ENCODE measurements around the gene GAA.

The GAA gene

GRCh38 chr17:80060644-80061043 is 40.7 kb upstream of the GAA start:
- Histone ChIP-seq H3K36me3 (no peaks in the 10 kb centered on the region), H3K9me3 (no peaks in the 10 kb centered on the region), H3K27me3 (no peaks in the 10 kb centered on the region), H3K4me3 (ENCODE audit: low read depth, low read length) (no peak overlapping the region), H3K4me1 (no peaks in the 10 kb centered on the region)
- no peak for DNase-seq
- TF ChIP-seq, protein P1, sequence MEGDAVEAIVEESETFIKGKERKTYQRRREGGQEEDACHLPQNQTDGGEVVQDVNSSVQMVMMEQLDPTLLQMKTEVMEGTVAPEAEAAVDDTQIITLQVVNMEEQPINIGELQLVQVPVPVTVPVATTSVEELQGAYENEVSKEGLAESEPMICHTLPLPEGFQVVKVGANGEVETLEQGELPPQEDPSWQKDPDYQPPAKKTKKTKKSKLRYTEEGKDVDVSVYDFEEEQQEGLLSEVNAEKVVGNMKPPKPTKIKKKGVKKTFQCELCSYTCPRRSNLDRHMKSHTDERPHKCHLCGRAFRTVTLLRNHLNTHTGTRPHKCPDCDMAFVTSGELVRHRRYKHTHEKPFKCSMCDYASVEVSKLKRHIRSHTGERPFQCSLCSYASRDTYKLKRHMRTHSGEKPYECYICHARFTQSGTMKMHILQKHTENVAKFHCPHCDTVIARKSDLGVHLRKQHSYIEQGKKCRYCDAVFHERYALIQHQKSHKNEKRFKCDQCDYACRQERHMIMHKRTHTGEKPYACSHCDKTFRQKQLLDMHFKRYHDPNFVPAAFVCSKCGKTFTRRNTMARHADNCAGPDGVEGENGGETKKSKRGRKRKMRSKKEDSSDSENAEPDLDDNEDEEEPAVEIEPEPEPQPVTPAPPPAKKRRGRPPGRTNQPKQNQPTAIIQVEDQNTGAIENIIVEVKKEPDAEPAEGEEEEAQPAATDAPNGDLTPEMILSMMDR (IDR thresholded peaks at IDR 0.05; ENCODE audit: low read depth, low read length) = no peak

DNA sequence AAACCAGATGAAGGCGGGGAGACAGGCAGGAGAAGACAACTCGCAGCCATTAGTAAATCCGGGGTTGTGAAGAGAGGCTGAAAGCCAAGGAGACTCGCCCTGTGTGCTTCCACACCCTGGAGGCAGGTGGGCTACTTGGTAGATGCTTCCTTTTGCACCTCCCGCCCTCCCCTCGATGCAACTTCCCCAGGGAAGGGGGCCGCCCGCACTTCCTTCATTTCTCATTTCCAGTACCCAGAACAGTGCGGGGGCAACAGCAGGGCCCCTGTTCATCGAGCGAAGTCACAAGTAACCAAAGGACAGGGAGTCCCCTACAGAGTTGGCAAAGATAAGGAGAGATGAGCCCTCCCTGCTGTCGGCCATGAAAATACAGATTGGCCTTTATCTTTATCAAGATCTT is 40.0 kb upstream of the GAA start:
- Histone ChIP-seq H3K9me3 (no peaks in the 10 kb centered on the region), H3K27me3 (no peaks in the 10 kb centered on the region), H3K4me1 (no peaks in the 10 kb centered on the region), H3K4me3 (ENCODE audit: low read depth, low read length) (no peak overlapping the region), H3K36me3 (no peaks in the 10 kb centered on the region)
- TF ChIP-seq, protein P1 (IDR thresholded peaks at IDR 0.05; ENCODE audit: low read depth, low read length) = no peak
- DNase-seq = no peak

DNA sequence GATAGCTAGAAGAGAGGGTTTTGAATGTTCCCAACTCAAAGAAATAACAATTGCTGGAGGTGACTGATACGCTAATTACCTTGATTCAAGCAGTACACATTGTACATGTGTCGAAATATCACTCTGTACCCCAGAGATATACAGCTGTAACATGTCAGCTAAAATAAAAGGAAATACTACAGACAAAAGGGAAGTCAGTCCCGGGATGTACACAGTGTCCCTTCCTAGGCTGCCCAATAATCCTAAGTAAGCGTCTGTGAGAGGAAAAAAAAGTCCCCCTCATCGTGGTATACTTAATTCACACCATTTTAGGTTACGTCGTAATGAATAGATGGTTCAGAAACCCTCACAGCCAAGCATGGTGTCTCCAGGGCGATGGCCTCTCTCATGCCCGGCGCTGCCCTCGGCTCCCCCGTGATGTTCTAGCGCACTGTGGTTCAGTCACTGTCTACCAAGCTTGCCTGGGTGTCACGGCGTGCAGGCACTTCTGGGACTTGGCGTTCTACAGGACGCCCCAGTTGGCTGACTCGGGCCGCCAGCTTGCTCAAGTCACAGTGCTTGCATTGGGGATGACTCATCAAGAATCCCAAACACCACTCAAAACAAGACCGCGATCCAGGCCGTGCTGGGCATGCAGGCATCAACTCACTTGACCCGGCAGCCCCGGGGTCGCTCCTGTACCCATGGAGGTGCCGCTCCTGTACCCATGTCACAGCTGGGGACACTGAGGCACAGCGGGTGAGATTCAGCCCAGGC is 37.4 kb upstream of the GAA start:
- H3K9me3 ChIP-seq = no peaks in the 10 kb centered on the region
- TF ChIP-seq, protein P1 (IDR thresholded peaks at IDR 0.05; ENCODE audit: low read depth, low read length) = no peak
- H3K27me3 ChIP-seq = no peaks in the 10 kb centered on the region
- no peak overlapping the region for H3K4me3 ChIP-seq (ENCODE audit: low read depth, low read length)
- H3K36me3 ChIP-seq = no peaks in the 10 kb centered on the region
- no peaks in the 10 kb centered on the region for H3K4me1 ChIP-seq
- DNase-seq = no peak

- H3K4me3 ChIP-seq (ENCODE audit: low read depth, low read length) = no peak overlapping the region
- TF ChIP-seq, protein P1 (IDR thresholded peaks at IDR 0.05; ENCODE audit: low read depth, low read length) = no peak
- no peaks in the 10 kb centered on the region for H3K9me3 ChIP-seq
- H3K36me3 ChIP-seq = no peaks in the 10 kb centered on the region
- no peaks in the 10 kb centered on the region for H3K4me1 ChIP-seq
- H3K27me3 ChIP-seq = no peaks in the 10 kb centered on the region
- DNase-seq = no peak
Measured at GRCh38 chr17:80064696-80065095, 36.7 kb upstream of the GAA start.

DNA sequence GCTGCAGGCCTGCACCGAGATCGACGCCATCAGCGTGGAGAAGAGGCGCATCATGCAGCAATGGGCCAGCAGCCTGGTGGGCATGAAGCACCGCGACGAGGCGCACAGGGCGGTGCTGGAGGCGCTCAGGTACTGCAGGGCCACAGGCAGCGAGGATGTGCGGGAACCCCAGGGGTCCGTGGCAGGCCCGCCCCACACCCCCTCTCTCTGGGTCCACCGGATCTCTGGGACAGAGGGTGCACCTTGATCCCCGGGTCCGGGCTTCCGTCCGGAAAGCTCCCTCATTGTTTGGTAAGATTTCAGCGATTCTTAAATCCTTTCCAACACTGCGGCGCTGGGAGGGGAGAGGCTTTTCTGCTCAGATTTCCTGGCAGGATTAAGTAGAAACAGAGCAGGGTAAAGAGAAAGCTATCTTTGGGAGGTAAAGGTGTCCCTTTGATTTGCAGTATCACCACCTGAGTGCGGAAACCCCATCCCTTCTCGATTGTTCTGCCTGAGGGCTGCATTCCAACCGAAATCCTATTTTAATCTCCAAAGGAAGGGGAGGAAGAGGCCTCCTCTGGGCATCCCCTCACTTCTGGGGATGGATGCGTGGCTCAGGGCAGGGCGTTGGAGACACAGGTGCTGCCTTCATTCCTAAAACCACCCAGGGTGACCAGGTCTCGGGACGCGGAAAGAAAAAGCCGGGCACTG is 35.8 kb upstream of the GAA start:
- DNase-seq = no peak
- H3K27me3 ChIP-seq = no peaks in the 10 kb centered on the region
- no peaks in the 10 kb centered on the region for H3K4me1 ChIP-seq
- H3K4me3 ChIP-seq (ENCODE audit: low read depth, low read length) = no peak overlapping the region
- no peaks in the 10 kb centered on the region for H3K36me3 ChIP-seq
- H3K9me3 ChIP-seq = no peaks in the 10 kb centered on the region
- TF ChIP-seq, protein P1 (IDR thresholded peaks at IDR 0.05; ENCODE audit: low read depth, low read length) = no peak

- Histone ChIP-seq H3K9me3 (no peaks in the 10 kb centered on the region), H3K4me1 (no peaks in the 10 kb centered on the region), H3K36me3 (no peaks in the 10 kb centered on the region), H3K27me3 (no peaks in the 10 kb centered on the region), H3K4me3 (ENCODE audit: low read depth, low read length) (no peak overlapping the region)
- TF ChIP-seq, protein P1 (IDR thresholded peaks at IDR 0.05; ENCODE audit: low read depth, low read length) = no peak
- DNase-seq = no peak
Measured at GRCh38 chr17:80067393-80067986, 33.9 kb upstream of the GAA start.

Measured in BE2C (cell line).